ENCODE measurements around the gene PLB1.

Gene PLB1

DNA sequence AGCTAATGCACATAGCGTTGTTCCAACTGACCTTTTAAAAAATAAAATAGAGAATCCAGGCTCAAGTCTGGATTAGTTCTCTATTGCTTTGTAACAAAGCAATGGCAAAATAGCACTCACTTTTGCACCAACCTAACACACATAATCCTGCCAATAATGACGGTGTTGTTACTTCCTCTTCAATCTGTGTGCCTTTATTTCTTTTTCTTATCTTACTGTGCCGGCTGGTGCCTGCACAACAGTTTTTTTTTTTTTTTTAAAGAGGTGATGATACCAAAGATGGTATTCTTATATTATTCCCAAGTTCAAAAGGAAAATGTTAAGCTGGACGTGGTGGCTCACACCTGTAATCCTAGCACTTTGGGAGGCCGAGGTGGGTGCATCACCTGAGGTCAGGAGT lies 3.4 kb downstream of the PLB1 start:
- DNase-seq (ENCODE audit: low read depth), result no peak

DNA sequence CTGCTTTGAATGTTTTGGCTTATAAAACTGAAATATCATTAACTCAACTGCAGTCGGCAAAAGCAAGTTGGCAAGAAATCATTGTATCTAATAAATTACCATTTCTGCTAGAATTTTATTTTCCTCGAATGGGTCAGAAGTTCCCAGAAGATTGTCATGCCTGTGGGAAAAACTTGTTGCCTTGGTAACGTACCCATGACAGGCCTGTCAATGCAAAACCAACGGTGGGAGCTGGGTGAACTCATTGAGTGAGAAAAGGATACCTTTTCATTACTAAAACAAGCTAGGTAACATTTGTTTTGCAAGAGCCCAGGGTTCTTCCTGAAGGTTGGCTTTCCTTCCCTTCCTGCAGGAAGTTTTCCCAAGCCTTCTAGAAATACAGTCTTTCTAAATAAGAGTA lies 9.5 kb downstream of the PLB1 start:
- no peak for DNase-seq (ENCODE audit: low read depth)

DNA sequence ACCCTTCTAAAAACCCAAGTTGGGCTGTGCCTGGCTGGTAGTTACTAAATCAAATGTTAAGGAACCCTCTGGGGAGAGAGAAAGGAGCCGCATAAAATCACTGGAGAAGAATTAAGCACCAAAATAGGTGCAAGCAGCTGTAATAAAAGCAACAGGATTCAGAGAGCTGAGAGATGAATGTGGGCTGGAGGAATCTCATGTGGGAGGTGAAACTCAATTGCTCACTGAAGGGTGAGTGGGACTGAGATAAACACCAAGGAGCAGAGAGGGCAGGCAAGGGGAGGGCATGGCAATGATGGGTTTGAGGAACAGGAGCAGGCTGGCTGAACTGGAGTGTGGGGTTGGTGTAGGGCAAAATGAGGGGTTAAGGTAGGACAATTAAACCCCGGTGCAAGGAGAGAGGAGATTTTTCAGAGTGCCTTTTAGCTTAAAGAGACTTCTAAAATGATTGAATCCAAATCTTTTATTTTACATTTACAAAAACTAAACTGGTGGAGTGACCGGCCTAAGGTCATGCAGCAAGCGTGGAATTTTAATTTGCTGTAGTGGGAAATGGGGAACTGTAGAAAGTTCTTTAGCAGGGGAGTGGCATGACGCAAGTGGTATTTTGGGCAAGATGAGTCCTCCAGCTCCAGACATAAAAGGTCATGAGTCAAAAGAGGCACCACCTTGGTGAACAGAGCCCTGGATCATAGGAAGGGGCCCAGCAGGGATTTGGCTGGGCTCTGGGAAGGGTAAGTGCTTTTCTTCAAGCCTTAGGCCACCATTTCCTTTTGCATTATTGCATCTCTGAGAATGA lies 10.5 kb downstream of the PLB1 start:
- DNase-seq (ENCODE audit: low read depth), result no peak

DNA sequence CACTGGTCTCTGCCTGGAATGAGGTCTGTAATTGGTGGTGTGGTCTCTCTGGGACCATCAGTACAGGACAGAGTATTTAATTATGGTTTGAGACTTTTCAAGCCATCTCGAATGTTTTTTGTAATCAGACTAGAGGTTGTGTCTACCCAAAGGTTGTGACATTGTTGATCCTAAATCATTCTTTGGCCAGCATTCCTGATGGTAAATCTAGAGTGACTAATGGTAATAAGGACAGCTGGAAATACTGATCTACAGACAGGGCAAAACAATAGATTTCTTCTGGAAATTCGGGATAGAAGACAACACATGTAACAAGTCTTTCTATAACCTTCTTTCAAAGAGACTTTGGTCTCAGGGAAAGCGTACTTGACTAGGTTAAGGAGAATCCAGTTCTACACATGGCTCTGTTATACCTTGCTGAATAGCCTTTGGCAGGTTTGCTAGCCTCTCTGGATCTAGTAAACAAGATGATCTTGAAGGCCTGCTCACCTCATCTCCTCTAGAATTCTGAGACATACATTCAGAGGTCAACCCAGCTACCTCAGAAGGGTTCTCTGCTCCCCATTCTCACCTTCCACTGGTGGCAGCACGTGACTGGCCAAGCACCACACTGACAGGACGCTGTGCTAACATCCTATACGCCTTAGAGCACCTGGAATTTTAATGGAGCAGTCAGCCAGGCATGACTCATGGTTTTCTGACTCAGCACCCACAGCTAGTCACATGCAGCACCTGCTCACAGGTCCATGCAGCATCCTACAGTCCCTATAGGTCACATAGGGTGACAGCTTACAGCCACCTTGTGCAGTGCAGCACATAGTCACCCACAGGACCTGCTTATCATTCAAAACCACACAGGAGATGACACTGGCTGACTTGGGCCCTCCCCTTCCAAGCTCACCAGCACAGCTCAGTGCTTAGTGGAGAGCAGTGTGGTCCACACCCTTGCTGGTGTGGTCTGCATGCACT lies 12.2 kb downstream of the PLB1 start:
- DNase-seq (ENCODE audit: low read depth), result no peak

DNA sequence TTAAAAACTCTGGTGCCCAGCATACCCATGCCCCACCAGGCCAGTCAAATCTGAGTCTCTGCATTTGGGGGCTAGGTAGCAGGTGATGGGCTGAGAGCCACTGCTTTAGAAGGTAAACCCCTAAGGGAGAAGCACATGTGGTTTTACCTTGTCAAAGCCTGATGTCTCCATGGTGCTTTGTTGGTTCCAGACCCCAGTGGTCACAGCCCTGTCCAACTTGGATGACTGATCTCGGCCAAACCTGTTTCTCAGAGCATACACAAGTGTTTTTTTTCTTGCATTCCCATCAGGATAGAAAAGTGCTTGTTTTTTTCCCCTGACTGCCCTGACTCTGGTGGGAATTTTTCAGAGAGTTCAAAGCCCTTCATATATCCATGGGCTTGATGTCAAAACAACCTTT lies 13.5 kb downstream of the PLB1 start:
- DNase-seq (ENCODE audit: low read depth), result no peak

DNA sequence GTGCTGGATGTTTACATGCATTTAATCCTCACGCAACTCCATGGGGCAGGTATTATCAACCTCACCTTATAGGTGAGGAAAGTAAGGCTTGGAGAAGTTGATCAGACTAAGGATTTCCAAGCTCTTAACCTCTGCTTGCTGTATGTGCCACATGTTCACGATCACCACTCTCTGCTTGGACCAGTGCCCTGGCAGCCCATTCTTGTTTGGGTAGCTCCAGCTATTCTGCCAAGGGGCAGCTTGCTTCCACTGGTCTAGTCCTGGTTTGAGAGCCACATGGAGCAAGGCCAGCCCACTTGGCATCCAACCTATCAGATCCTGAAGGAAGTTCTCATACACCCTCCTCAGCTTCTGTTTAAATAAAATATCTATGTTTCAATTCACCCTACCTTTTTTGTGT lies 14.3 kb downstream of the PLB1 start:
- no peak for DNase-seq (ENCODE audit: low read depth)

DNA sequence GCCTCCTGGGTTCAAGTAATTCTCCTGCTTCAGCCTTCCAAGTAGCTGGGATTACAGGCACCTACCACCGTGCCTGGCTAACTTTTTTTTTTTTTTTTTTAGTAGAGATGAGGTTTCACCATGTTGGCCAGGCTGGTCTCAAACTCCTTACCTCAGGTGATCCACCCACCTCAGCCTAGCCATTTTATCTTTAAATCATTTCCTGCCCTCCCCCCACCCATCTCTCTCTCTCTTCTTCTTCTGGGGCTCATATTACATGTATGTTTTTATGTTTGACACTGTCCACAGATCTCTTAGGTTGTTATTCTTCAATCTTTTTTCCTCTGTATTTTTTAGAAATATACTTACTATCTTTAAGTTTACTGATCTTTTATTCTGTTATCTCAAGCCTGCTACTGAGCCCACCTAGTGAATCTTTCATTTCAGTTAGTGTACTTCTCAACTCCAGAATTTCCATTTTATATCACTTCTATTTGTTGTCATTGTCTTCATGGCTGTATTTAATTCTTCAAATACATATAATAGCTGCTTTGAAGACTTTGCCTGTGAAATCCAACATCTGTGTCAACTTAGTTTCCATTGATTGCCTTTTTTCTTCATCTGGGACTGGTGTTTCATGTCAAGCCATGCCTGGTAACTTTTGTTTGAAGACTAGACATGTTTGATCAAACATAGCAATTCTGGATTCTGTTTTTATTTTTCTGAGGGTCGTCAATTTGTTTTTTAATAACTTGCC lies 16.2 kb downstream of the PLB1 start:
- no peak for DNase-seq (ENCODE audit: low read depth)

DNA sequence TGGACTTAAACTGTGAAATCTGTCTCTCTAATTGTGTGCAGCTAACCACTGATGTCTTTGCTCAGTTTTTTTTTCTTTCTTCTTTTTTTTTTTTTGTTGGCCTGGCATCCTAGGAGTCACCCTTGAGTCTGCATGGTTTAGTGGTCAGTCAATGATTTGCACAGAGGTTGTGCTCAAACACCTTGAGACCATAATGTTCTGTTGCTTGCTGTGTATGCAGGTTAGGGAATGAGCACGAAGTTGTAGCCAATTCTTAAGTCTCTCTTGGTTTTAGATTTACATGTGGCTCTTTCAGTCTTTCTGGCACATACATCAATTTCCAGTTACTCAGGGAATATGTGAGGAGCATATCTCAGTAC lies 16.7 kb downstream of the PLB1 start:
- no peak for DNase-seq (ENCODE audit: low read depth)

DNA sequence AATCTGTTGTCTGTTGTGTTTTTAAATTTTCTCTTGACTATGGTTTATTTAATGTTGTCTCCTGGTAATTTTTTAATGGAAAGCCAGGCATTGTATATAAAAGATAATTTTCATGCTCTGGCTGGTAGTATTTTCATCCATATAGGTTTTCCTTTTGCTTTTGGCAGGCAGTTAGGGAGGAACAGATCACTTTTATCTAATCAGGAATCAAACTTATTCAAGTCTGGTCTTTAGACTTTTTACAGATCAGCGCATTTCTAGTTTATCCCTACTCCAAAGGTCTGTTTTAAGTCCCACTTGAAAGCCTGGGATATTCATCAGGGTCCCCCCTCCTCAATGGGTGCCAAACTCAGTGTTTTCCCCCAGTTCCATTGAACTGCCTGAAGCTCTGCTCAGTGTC lies 17.2 kb downstream of the PLB1 start:
- no peak for DNase-seq (ENCODE audit: low read depth)

DNA sequence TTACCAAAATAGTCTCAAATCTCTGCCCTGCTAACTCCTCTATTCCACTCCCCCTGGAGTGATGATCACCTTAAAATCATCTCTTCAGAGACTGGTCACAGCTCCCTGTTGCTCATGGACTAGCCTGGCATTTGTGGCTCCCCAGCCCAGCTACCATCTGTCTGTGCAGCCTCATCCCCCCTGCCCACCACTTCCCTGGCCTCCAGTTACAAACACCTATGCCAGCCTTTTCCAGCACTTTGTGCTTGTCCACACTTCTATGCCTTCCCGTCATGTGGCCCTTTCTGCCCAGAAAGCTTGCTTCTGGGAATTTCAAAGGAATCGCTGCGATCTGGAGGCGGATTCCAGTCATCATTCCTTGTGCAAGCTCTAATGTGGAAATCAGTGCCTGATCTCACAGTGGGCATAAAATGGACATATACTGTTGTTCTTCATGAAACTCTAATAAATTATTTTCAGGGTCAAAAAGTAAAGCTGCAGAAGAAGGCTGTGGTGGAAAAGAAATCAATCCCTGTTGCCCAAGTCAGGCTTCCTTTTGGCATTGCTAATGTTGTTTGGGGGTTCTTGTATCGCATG lies 19.4 kb downstream of the PLB1 start:
- no peak for DNase-seq (ENCODE audit: low read depth)

DNA sequence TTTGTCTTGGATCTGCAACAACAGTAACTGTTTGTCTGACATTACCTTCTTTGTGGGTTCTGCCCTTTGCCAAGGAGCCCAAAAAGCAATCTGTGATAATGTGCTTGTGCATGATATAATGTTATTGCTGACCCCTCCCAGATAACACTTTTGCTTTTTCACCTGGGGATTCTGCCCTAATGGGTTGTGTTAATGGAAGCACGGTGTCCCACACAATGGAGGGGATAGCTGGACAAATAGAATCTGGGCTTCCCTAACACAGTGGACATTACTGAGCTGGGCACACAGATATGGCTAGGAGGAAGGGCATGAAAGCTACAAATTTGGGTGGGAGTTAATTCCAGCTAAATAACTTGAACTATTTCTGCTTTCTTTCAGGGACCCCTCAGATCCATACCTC lies 20.6 kb downstream of the PLB1 start:
- no peak for DNase-seq (ENCODE audit: low read depth)

DNA sequence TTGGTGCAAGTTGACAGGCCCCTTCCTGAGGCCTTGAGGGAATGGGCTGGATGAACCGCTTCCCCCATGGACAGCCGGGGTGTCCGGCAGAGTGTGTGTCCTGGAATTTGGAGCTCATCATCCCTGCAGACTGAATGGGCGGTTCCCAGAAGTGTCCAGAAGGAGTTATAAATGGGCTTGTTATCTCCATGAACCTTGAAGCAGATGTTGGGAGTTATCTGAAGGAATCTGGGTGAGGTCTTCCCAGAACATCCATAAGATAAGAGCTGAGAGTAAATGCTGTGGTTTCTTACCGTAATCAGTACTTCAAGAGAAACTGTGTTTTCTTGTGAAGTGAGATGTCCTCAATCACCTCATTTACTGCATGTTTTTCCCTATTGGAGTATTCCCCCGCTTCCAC lies 21.1 kb downstream of the PLB1 start:
- DNase-seq (ENCODE audit: low read depth), result no peak

DNA sequence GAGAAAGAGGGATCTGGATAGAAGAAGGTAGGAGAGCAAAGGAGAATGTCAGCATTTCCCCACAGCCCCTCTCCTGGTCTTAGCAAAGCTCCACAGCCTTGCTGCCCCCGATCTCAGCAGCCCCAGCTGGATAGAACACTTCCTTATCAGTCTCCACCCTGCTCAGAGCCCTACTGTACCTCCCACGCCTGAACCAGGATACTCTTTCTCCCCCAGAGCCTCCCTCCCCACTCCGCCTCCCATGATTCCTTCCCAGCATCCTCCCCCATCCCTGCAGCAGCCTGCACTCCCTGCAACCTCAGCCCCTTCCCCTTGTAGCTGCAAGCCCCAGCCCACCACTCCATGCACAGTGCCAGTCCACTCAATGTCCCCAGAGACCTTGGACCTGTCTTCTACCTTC lies 25.8 kb downstream of the PLB1 start:
- no peak for DNase-seq (ENCODE audit: low read depth)

DNA sequence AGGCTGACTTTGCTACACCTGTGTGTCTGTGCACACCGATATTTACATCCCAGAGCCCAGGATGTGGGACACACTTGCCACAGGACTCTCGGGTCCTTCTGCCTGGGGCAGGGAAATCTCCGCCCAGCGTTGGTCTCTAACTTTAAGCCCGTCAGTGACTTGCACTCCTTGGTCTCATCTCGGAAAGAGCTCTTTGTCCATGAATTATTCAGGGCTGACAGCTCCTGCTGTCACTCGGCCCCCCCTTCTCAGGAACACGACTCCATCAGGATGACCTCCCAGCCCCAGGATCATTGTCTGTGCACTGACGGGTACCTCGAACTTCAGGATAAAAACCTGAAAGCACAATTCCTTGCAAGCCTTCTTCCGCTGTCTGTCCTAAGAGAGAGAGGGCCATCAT lies 26.6 kb downstream of the PLB1 start:
- DNase-seq (ENCODE audit: low read depth), result no peak

DNA sequence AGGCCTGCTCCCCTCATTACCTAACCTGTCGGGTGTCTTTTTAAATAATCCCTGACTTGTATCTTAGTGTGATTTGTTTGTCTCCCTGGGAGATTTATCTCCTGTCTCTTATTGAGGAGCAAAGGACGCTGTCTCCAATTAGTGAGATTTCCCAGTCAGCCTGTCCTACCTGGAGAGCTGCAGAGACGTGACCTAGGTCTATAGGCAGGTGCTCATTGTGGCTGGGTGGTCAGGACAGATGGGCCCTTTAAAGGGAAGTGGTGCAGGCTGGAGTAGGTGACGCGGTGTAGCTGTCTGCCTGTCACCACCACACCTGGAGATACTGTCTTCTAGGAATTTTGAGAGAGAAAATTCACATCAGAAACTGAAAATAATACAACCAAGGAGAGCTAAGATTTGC lies 28.0 kb downstream of the PLB1 start:
- DNase-seq (ENCODE audit: low read depth), result no peak

DNA sequence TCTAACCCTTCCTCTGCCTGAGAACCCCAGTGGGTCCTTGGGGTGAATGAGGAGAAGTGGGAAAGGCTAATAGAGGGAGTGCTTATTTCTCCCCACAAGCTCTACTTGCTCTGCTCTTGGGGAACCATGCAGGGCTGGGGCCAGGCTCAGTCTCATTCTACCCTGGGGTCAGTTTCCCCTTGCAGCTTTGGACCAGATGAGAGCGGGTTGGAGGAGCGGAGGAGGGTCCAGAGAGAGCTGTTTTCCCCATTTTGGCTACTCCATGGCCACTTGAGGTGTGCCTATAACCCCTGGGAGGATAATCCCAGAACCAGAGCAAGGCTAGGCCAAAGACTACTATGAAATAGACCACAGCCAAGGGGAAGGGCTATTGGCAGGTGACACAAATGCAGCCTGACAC lies 29.6 kb downstream of the PLB1 start:
- DNase-seq (ENCODE audit: low read depth), result no peak

DNA sequence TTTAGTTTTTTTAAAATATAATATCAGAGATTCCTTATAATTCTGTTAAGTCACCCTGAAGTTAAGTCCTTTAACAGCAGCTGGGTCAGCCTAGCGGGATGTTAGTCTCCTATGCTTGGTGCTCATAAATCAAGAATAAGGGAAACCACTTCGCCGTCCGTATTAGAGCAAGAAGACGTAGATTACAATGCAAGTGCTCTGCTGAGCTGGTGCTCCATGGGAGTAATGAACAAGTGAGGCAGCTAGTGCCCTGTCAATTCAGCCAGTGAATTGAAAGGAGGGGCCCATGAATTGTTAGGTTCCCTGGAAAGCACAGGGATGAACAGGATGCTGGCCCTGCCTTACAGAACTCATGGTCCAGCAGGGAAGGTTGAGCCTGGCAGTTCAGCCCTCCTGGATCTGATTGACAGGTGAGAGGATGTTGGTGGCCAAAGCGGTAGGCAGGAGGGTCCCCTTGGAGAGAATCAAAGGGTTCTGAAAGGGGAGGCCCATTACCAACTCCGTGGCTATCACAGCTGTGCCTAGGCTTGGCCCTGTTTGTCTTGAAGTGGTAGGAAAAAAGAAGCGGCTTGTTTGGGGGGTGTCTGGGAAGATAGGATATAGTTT lies 30.8 kb downstream of the PLB1 start:
- DNase-seq (ENCODE audit: low read depth), result no peak

DNA sequence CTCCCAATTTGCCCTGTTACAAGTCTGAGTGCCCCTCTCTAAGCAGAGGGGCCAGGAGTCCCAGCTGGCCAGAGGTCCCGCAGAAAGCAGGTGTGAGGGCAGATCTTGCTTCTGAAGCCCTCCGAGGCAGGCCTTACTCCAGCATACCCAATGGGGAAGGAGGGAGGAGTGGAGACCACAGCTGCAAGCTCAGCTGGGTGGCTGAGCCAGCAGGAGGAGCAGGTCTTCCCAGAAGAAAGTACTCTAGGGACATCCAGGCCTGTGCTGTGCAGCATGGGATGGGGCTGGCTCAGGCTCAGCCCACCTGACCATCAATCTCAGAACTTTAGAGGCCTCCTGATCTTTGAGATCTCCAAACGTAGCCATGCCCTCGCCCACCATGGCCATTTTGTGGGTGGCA lies 31.3 kb downstream of the PLB1 start:
- no peak for DNase-seq (ENCODE audit: low read depth)

DNA sequence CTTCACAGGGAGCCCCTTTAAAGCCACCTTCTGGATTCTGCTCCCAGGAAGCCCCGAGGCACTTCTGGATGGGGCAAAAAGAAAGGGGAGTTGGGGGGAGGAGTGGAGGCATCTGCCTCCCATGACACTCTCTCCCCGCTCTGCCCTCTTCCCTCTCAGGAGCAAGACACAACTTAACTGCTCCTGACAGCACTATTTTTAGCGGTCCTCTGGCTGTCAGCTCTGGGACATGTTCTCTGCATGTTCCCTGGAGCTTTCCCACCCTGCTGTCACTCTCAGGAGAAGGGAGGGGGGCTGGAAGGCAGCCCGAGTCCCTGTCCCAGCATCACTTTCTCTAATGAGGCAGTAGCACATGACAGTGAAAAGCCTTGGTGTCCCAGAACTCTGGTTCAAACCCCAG lies 32.3 kb downstream of the PLB1 start:
- DNase-seq (ENCODE audit: low read depth), result no peak

DNA sequence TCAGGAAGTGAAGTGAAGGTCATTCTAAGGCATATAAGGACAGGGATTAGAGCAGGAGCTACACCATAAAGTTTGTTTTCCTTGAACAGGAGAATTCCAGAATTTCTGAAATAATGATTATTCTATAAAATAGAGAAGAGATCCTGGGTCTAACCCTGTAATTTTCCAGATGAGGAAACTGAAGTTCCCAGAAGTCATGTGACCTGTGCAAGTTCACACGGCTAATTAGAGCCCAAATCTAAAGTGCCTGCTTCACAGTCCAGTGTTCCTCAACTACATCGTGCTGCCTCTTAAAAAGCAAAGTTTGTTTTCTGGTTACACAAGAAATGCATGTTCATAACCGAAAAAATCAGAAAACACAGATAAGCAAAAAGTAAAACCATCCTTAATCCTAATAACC lies 34.9 kb downstream of the PLB1 start:
- DNase-seq (ENCODE audit: low read depth), result no peak

DNA sequence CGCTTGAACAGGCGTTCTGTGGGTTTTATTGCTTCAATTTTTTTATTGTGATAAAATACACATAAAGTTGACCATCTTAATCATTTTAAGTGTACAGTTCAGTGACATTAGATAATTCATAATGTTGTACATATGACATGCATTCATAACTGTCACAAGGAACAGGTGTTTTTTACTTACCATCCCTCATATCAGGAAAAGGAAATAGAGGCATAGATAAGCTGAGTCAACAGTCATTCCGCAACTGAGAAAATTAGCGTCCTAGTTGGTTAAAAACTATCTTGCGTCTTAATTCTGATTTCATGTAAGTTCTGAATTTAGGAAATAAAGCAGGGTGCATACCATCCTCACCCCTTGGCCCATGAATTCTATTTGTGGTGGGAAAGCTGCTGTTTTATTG lies 36.5 kb downstream of the PLB1 start:
- DNase-seq (ENCODE audit: low read depth), result no peak
